ENCODE results near the gene CARF.

DNA sequence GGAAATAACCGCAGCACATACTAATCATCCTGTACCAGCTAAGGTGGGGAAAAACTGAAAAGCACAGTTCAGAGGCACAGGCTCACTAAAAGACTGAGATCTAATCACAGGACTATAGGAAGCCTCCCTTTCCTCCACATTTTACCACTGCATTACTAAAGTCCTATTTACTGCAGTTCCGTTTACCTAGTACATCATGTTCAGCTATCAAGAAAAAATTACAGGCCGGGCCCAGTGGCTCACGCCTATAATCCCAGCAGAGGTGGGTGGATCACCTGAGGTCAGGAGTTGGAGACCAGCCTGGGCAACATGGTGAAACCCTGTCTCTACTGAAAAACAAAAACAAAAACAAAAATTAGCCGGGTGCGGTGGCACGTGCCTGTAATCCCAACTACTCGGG, 91.6 kb downstream of the CARF start:
- TF ChIP-seq, protein P1, sequence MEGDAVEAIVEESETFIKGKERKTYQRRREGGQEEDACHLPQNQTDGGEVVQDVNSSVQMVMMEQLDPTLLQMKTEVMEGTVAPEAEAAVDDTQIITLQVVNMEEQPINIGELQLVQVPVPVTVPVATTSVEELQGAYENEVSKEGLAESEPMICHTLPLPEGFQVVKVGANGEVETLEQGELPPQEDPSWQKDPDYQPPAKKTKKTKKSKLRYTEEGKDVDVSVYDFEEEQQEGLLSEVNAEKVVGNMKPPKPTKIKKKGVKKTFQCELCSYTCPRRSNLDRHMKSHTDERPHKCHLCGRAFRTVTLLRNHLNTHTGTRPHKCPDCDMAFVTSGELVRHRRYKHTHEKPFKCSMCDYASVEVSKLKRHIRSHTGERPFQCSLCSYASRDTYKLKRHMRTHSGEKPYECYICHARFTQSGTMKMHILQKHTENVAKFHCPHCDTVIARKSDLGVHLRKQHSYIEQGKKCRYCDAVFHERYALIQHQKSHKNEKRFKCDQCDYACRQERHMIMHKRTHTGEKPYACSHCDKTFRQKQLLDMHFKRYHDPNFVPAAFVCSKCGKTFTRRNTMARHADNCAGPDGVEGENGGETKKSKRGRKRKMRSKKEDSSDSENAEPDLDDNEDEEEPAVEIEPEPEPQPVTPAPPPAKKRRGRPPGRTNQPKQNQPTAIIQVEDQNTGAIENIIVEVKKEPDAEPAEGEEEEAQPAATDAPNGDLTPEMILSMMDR (IDR thresholded peaks at IDR 0.05; ENCODE audit: extremely low read depth in 1 of 2, insufficient read depth in 1 of 2, low read depth in 1 of 2, low read length in 2 of 2) = no peak
- TF ChIP-seq POLR2A (IDR thresholded peaks at IDR 0.05; ENCODE audit: low read depth, low read length) (no peak), EZH2 (IDR thresholded peaks at IDR 0.05; ENCODE audit: borderline replicate concordance, low read depth, low read length, severe bottlenecking) (no peak), POLR2AphosphoS5 (IDR thresholded peaks at IDR 0.05; ENCODE audit: insufficient read depth, low read depth, low read length) (no peak)

Measured in endothelial cell of umbilical vein (primary cell).